GF-D8 (cell line): ENCODE results near the gene NCBP2L.
"Not testable (repeated sequence)": the region's sequence is repeated elsewhere in the genome, so short reads cannot be mapped to it uniquely, and the experiment has no call there.

Experiments used
- DNase-seq: peaks from one replicate; lab custom pipeline; 2025; lab: John Stamatoyannopoulos, UW

Gene NCBP2L

DNA sequence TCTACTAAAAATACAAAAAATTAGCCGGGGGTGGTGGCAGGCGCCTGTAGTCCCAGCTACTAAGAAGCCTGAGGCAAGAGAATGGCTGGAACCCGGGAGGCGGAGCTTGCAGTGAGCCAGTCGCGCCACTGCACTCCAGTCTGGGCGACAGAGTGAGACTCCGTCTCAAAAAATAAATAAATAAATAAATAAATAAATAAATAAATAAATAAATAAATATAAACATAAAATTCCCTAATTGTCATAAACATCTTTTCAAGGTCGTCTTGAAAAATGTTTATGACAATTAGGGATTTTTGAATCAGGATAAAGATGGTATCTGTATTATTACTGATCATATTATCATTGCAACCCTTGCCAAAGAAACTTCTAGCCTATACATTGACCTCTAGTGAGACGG, 32.5 kb downstream of the NCBP2L start:
- DNase-seq: not testable (repeated sequence)

DNA sequence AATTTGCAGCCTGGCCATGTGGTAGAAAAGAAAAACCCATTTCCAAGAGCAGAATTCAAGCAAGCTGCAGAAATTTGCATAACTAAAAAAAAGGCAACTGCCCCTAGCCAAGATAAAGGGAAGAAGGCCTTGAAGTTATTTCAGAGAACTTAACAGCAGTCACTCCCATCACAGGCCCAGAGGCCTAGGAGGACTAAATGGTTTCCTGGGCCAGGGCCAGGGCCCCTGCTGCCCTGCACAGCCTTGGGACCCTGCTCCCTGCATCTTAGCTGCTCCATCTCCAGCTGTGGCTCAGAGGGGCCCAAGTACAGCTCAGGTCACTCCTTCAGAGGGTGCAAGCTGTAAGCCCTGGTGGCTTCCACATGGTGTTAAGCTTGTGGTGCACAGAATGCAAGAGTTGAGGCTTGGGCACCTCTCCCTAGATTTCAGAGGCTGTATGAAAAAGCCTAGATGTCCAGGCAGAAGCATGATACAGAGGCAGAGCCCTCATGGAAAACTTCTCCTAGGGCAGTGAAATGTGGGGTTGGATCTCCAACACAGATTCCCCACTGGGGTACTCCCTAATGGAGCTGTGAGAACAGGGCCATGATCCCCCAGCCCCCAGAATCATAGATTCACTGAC, 41.5 kb downstream of the NCBP2L start:
- no peak for DNase-seq

DNA sequence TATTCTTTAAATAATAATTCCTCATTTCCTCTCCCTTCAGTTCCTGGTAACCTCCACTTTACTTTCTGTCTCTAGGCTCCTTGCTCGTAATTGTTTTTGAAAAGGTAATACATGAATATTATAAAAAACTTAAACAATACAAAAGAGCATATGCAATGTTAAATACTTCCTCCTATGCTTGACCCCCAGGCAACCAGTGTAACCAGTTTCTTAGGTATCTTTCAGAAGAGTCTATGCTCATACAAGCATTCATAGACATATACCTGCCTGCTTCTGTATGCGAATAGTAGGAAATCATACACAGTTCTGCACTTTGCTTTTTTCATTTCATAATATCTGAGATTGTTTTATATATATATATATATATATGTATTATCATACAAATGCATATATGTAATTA, 45.5 kb downstream of the NCBP2L start:
- no peak for DNase-seq

DNA sequence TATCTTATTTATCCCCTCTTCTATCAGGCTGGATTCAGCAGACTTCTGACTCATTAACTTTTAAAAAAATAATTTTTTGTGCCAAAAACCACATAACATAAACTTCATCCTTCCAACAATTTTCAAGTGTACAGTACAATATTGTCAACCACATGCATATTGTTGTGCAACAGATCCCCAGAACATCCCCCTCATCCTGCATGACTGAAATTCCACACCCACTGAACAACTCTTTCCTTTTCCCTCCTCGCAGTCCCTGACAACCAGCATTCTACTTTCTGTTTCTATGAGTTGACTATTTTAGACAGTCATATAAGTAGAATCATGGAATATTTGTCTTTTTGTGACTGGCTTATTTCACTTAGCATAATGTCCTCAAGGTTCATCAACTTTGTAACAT, 45.9 kb downstream of the NCBP2L start:
- DNase-seq: no peak

DNA sequence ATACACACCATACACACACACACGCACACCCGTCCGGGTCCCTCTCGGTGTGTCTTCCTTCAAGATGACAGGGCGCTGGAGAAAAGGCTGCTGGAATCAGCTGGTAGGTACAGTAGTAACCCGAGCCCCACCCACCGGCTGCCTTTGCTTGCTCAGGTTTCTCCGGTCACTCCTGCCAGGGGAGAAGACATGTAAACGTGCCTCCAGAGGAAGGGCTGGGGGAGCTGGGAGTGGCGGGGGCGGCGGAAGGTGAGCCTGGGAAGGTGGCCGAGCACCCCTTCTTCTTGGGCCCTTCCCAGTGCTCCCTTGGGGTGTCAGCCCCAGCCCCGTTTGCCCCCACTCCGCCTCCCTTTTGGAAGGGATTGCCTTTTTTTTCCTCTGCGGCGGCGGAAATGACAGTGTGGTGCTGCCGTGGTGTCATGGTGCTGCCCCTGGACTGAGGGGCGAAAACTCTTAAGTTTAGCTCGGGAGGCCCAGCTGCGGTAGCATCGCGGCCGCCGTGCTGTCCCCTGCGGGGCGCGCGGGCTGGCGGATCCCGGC, 48.2 kb downstream of the NCBP2L start, which contains the start of gene MID2:
MID2 (plus strand) TSS at position 169 of the 540 bp plus-strand sequence. CDS start 561 bp downstream, outside the sequence.
- DNase-seq: no peak

DNA sequence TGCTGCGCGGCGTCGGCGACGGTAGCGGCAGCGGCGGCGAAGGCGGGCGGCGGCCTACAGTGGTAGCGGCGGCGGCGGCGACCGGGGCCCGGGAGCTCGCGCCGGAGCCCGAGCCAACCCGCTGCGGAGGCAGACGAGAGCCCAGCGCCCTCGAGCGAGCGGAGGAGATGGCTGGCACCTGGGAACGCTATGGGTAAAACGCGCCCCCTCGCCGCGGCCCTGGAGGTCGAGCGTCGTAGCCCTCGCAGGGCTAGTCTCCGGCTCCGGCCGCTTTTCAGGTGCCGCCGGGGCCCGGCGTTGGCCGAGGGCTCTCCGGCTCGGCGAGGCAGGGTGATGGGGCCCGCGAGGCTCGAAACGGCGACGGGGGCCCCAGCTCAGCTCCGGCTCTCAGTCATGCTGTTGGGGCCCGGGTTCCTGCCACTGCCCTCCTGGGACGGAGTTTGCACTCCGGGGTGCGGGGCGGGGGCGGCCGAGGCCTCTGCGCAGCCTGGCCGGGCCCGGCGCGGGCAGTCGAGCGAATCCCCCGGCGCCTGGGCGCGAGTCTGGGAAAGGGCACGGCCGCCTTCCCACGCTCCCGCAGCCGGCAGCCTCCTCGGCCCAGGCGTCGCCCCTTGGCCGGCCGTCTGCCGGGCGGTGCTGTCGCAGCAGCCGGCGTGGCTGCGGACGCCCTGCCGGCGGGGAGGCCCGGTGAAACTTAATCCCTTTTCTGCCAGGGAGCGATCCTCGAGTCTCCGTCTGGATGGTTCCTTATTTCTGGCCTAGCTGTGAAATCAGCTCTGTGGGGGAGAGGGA, 48.9 kb downstream of the NCBP2L start:
- no peak for DNase-seq

DNA sequence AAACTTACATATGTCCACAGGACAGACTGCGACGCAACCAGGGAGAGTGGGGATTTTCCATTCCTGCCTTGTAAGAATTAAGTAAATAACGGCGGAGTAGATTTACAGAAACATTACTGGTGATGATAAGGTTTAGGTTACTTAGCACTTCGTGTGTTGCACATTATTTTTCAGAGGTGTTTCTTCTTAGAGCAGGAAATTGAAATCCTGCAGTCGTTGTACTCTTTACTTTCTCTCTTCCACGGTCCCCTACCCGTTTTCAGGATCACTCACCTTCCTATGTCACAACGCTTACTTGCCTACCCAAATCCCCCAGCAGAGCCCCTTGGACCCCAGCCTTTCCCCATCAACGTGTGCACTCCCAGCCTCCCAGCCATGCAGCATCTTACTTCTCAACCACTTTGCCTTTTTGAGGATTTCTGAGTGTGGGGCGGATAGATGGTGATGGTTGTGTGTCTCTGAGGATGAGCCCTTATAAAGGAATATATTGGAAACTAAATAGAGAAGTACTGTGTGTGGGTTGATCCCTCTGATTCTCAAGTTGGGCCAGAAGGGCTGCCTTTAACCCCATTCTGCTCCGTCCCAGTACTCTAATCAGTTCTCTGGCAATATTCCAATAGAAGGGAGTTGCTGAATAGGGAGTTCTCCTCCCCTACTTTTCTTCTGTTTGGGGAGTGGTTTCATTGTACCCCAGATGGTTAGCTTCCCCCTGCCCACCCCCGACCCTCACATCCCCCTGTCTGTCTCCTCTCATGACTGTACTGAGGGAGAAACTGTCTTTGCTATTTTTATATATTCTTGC, 49.7 kb downstream of the NCBP2L start:
- DNase-seq: no peak

DNA sequence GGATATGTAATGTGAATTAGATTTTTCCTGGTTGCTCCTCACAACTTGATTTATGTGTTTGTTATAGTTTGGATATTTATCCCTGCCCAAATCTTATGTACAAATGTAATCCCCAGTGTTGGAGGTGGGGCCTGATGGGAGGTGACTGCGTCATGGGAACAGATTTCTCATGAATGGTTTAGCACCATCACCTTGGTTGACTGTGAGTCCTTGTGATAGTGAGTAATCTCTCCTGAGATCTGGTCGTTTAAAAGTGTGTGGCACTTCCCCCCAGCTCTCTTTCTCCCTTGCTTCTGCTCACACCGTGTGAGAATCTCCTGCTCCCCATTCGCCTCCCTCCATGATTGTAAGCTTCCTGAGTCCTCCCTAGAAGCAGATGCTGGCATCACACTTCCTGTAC, 50.3 kb downstream of the NCBP2L start:
- DNase-seq: no peak

DNA sequence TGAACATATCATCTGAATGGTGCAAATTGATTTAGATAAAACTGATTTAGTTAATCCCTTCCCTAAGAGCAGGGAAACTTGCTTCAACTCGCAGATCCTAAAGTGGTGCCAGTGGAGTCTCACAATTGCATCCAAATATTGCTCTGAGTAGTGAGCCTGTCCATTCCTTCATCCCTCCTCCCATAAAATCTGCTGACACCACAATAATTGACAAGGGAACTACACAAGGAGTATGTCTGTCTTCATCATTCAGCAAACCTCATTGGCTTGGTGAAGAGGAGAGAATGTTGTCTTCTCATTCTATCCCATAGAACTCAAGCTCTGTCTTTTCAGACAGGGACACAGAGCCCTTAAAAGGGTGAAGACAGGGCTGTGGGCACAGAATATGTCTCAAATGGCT, 52.3 kb downstream of the NCBP2L start:
- DNase-seq: no peak

DNA sequence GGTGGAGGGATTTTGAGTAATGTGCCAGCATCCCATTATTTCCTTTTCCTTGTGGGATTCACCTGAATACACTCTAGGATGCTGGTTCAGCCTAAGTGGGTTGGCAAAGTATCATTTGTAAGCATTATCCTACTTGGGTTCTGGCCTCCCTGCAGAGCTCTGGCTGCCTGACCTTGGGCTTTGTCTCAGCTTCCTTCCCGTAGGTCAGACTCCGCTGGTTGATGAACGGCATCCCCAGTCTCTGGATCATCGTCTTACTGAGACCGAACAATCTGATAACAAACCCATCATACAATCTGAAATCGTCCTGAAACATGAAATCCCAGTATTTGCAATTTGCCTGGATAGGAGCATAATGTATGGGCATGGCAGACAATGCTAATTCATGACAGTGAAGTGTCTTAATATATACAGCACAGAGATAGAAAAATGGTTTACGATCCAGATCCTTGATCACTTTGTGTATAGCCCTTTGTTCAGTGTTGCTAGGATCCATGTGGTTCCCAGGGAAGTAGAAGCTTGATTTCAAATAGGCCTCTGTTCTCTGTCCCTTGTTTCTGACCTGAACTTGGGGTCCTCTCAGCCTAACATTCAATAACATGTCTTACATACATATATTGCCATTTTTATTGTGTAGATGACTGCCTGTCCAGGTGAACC, 53.7 kb downstream of the NCBP2L start:
- DNase-seq: no peak

DNA sequence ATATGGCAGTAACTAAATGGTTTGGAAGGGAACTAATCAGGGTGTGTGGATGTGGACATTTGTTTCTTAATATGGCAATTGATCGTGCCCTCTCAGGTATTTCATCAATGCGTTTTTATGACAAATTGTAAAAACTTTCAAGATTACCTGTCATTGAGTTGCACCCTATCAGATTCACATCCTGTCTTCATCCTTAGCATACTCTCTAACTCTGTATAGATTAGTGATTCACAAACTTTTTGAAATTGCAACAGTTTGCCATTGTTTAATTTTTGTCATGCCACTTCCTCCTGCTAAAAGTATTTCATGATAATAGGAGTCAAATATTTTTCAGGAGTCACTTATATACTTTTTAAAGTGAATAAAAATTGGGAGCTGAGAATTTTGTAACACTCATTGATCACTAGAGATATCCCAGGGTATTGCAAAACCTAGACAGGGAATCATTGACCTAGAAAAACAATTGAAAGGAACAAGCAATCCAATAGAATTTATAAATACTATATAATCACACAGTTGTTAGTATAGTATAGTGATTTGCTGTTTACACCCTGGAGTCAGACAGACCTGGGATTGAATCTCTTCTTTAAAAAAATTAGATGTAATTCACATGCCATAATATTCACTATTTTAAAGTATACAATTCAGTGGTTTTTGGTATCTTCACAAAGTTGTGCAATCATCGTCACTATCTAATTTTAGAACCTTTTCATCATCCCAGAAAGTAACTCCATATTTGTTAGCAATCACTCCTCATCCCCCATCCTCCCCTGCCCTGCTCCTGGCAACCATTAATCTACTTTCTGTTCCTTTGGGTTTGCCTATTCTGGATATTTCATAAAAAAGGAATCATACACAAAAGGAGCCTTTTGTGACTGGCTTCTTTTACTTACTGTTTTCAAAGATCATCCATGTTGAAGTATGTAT, 57.0 kb downstream of the NCBP2L start:
- DNase-seq: no peak

DNA sequence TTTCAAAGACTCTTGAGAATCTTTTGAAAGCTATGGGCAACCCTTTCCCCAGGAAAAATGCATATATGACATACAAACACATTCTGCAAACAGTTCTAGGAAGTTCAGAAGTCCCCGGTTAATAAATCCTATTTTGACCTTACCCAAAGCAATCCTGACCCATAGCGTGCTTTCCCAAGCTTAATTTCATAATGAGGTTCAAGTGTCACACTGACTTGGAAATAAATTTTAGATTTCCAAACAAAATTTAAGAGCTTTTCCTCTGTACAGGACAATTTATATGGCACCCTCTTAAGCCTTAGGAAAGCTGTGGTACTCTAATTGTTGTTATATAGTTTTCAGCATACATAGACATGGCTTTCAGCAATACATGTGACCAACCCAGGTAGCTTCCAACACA, 59.4 kb downstream of the NCBP2L start:
- DNase-seq: no peak

DNA sequence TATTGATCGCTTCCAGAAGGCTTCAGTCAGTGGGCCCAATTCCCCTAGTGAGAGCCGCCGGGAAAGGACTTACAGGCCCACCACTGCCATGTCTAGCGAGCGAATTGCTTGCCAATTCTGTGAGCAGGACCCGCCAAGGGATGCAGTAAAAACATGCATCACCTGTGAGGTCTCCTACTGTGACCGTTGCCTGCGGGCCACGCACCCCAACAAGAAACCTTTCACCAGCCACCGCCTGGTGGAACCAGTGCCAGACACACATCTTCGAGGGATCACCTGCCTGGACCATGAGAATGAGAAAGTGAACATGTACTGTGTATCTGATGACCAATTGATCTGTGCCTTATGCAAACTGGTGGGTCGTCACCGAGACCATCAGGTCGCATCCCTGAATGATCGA, 63.4 kb downstream of the NCBP2L start:
- no peak for DNase-seq

DNA sequence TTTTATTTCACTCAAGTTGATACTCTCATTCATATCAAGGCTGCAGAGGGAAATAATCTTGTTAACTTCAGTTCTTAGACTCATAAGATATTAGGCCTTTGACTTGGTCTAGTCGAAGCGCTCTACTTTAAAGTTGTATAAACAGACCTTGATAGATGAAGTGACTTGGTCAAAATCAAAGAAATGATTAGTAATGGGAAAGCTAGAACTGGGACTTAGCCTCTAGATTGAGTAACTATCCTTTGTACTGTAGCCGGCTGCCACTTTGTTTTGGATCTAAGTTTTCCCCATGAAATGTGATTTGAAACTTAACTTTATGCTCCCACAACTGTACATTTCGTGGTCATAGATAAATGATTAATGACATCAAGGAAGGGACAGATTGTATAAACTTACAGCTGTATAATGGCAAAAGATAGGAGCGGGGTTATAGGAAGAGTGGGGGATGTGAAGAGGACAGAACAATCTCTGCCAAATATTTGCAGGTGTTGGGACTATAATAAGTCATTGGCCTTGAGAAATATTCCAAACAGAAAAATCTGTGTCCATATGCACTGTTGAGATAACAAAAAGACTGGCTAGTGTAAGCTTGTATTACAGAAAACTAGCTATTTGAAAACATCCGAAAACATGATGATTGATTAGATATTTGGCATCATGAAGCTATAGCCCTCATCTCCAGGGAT, 65.3 kb downstream of the NCBP2L start:
- DNase-seq: no peak
